ENCODE measurements around the gene ZCCHC7.

ZCCHC7 gene

GRCh38 chr9:37229882-37230482, 109.6 kb downstream of the ZCCHC7 start:
- H3K4me3 ChIP-seq (ENCODE audit: low read depth, low read length): no peak overlapping the region
- no peak for TF ChIP-seq CTCF (IDR thresholded peaks at IDR 0.05; ENCODE audit: low read depth, low read length)

GRCh38 chr9:37236822-37237221, 116.4 kb downstream of the ZCCHC7 start:
- no peak for TF ChIP-seq CTCF (IDR thresholded peaks at IDR 0.05; ENCODE audit: low read depth, low read length)
- H3K4me3 ChIP-seq (ENCODE audit: low read depth, low read length): no peak overlapping the region

GRCh38 chr9:37238122-37238521, 117.7 kb downstream of the ZCCHC7 start:
- TF ChIP-seq CTCF (IDR thresholded peaks at IDR 0.05; ENCODE audit: low read depth, low read length): no peak

GRCh38 chr9:37239224-37239859, 119.0 kb downstream of the ZCCHC7 start:
- H3K4me3 ChIP-seq (ENCODE audit: low read depth, low read length): no peak overlapping the region
- no peak for TF ChIP-seq CTCF (IDR thresholded peaks at IDR 0.05; ENCODE audit: low read depth, low read length)

More at GRCh38 chr9:37238122-37238521, 117.7 kb downstream of the ZCCHC7 start:
- H3K4me3 ChIP-seq (ENCODE audit: low read depth, low read length): no peak overlapping the region

- TF ChIP-seq CTCF (IDR thresholded peaks at IDR 0.05; ENCODE audit: low read depth, low read length): no peak
- no peak overlapping the region for H3K4me3 ChIP-seq (ENCODE audit: low read depth, low read length)
Measured at GRCh38 chr9:37239921-37240320, 119.5 kb downstream of the ZCCHC7 start.

- TF ChIP-seq CTCF (IDR thresholded peaks at IDR 0.05; ENCODE audit: low read depth, low read length): no peak
- H3K4me3 ChIP-seq (ENCODE audit: low read depth, low read length): no peak overlapping the region
Measured at GRCh38 chr9:37241340-37241739, 121.0 kb downstream of the ZCCHC7 start.

- TF ChIP-seq CTCF (IDR thresholded peaks at IDR 0.05; ENCODE audit: low read depth, low read length): no peak
- no peak overlapping the region for H3K4me3 ChIP-seq (ENCODE audit: low read depth, low read length)
Measured at GRCh38 chr9:37242089-37242488, 121.7 kb downstream of the ZCCHC7 start.
